ENCODE measurements around the gene MYO3B.
"Not testable (repeated sequence)": the region's sequence is repeated elsewhere in the genome, so short reads cannot be mapped to it uniquely, and the experiment has no call there.

The MYO3B gene

DNA sequence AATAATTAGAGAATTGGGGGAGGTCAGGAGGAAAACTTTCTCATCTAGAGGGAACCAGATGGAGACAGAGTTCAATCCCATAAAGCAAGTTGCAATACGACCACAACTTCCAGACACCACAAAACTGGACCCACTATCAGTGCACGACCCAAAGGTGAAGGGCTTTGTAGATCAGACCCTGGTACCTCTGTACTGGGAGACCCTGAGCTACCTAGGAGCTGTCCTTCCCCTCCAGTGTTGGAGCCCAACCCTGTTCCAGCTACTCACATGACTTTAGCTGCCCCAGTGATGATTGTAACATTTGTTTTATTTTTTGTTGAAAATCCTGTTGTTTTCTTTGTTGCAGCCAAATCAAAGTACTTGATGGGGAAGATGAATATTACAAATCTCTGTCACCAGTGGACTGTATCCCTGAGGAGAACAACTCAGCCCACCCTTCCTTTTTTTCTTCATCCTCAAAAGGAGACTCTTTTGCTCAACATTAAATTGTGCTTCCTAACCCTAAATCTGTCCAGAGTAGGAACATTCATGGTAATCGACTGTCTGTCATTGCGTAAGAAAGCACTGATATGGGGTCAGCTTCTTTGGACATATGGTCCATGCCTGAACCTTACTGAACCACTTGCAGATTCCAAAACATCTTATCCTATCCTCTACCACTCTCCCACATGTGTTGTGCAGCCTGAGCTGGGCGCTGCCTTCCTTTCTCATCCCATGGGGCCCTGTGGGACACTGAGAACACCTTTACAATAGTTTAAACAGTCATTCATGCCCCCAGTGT is 474.9 kb downstream of the MYO3B start:
- no peak for DNase-seq

DNA sequence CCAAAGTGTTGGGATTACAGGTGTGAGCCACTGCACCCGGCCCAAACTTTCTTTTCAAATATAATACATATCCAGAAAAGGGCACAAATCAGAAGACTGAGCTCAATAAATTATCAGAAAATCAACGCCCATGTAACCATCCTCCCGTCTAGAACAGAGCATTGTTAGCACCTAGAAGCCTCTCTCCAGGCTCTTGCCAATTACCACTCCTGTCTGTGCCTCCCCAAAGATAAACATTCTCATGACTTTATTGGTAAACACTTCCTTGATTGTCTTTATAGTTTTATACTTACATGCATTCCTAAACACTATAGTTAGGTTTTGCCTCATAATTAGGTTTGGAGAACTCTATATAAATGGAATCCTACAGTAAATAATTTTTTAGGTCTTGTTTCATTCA is 478.7 kb downstream of the MYO3B start:
- DNase-seq = no peak

DNA sequence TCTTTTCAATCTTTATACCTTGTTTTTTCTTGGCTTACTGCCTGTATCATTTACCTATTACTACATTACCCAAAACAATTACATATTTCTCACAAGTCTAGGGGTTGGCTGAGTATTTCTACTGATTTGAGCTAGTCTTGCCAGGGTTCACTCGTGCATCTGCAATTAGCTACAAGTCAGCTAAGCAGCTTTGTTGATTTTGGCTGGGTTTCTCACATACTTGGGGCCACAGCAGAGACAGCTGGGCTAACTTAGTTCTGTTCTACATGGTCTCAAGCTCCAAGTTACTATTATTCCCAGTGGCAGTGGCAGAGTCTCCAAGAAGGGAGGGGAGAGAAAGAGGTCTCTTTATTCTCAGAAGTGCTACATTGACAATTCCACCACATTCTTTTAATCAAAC is 482.5 kb downstream of the MYO3B start:
- no peak for DNase-seq

DNA sequence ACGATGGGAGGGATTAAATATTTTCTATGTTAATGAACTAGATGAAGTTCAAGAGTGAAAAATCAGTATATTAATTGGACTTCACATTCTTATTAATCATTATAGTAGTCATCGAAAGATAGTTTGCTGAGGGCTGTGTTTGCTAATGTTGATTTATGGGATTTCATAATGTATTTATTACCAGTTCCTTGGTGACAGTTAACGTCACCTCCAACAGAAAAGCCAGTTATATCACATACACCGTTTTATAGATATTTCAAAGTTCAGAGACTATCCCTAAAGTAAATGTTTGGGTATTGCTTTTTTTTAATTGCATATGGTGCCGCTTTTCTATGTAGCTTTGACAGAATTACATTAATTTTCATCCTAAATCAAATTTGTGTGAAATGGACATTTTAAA is 487.8 kb downstream of the MYO3B start:
- DNase-seq = no peak

DNA sequence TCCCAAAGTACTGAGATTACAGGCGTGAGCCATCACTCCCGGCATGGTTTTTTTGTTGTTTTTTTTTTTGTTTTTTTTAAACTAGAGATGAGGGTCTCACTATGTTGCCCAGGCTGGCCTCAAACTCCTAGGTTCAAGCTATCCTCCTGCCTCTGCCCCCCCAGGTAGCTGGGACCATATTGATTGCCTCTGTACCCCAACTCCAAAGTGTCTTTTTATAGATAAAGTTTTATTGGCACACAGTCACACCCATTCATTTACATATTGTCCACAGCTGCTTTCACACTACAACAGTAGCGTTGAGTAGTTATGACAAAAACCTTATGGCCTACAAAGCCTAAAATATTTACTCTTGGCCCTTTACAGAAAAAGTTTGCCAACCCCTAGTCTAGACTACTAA is 492.0 kb downstream of the MYO3B start:
- DNase-seq = no peak

DNA sequence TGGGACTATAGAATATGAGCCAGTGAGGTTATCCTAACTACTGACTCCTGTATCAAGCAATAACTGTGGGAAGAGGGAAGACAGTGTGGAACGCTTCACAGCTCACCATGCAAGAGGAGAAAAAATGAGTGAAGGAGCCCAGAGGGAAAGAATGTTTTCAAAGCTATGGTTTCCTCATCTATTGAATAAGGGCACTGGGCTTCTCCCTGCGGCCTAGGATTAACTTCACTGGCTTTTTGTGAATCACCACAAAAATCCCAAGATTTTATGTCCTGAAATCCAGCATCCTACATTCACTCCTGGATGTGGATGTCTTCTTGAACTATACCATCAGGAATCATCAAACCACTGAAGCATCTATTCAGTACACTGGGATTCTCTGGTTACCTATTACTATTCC is 492.7 kb downstream of the MYO3B start:
- no peak for DNase-seq

DNA sequence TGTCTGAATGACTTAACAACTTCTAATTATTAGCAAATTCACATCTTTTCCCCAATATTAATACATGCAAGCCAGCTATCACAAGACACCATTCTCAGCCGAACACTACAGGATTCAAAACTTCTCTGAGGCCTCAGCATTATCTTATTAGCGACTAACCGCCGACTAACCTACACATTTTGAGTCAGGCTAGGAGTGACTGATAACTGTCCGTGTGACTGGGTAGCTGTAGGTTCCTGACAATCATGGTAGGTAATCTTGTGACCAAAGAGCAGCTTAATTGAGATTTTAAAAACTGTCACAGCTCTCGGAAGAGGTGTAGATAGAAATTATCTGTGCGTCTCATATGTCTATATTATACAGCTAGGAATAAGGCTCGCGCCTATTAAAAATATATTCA is 493.1 kb downstream of the MYO3B start:
- DNase-seq = no peak

DNA sequence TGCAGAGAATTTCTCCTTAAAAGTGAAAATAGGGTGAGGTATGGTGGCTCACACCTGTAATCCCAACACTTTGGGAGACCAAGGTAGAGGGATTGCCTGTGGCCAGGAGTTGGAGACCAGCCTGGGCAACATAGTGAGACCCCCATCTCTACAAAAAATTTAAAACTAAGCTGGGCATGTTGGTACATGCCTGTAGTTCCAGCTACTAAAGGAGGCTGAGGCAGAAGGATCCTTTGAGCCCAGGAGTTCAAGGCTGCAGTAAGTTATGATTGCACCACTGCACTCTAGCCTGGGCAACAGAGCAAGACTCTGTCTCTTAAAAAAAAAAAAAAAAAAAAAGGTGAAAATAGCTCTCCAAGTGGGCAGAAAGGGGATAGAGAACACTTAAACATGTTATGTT is 496.3 kb downstream of the MYO3B start:
- not testable (repeated sequence) for DNase-seq

DNA sequence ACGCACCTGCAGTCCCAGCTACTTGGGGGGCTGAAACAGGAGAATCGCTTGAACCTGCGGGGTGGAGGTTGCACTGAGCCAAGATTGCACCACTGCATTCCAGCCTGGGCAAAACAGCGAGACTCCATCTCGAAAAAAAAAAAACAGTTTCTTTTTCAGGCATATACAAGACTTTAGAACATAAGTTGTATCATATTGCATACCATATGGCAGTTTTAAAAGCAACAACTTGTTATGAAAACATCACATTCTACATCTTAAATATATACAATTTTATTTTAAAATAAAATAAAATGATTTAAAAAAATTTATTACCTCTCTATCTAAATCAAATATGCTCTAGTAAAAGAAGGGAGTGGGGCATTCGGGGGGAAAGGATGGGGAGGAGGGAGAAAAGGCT is 497.8 kb downstream of the MYO3B start:
- no peak for DNase-seq

DNA sequence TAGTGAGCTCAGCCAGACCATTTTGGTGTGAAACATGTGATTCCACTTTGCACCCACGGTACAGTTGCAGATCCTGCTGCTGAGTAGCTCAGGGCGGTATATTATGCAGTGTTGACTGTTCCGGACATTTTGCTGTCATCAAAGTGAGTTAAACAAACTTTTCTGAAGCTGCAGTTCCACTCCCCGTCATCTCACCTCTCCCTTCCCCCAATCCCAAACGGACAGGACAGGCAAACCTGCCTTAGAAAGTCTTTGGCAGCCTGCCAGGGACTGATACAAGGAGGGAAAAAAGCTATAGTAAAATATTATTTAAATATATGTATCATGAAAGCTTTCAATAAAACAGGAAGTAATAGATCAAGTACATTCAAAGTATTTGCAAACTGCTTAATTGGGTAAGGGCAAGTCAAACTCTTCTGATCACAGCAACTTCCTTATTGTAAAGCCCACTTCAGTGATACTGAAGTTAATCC is 501.7 kb downstream of the MYO3B start:
- no peak for DNase-seq

DNA sequence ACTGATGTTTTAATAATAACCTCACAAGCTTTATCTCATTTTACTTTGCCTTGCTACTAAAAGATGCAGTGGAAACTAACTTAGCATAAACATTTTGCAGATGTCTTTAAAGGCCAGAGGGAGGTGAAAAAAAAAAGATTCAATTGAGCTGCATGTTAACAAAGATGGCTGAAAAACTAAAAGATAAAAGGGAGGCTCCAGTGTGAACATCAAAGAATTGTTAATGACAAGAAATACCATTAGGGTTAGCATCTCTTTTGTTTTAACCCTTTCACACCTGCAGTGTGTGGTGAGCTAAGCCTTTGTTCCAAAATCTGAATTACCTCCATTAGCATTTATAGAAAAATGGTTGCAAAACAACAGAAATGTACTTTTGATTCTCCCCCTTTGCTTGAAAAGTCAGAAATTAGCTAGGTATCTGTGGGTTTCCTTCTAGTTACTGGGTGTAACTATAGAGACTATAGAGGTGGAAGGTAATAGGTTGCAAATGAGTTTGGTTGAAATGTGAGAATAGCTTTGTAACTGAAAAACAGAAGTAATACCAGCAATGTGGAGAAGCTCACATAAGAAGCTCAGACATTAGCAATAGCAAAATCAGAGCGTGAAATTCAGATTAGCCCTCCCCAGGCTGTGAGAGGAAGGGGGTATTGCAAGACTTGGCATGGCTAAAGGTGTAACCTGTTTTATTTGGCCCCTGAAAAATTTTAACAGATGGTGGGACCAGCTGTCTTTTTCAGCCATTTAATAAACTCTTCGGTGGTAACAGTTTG is 502.4 kb downstream of the MYO3B start:
- no peak for DNase-seq

DNA sequence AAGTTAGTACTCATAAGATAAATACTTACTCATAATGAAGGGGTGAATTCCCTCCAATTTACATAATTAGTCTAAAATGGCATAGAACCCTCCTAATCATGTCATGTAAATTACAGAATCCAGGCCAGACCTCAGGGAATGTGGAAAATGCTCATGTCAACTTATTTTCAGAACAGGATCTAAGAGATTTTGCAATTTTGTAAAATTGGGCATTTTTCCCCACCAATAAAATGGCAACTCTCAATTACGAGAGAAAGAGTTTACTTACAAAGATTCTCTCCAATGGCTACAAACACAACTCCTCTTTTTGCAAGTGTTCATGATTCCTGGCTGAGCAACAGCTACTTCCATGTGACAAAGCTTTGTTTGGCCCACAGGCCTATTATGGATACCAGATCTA is 503.4 kb downstream of the MYO3B start:
- DNase-seq = no peak

DNA sequence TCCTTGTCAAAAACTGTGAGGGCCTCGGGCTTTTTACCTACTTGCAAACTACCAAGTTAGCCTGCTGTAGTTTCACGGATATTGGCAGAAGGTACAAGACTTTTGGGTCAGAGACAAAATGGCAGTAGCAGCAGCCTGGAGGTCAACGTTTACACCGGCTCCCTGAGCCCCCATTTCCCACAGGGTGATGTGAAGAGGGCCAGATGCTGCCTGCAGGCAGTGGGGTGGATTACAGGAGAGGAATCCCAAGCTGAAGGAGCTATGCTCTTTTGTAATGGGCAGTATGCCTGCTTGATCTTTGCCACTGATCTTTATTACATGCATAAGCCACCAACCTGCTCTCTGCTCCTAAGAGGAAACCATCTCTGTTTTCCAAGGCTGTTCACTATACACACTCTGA is 507.6 kb downstream of the MYO3B start:
- no peak for DNase-seq

DNA sequence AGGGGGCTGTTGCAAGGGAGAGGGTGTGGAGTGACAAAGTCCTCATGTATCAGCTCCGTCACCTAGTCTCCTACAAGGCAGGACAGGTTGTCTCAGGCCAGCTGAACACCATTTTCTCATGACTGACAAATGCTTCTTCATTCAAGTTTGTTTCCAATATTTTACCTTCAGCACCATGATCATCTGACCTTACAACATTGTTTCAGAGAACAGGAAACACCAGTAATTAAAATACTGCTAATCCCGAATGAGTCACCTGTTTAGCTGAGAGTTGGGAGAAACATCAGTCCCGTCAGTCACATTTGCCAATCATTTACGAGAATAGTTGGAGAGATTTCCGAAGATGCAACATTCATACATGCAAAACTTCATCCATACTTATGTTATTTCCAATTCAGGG is 511.5 kb downstream of the MYO3B start:
- no peak for DNase-seq

DNA sequence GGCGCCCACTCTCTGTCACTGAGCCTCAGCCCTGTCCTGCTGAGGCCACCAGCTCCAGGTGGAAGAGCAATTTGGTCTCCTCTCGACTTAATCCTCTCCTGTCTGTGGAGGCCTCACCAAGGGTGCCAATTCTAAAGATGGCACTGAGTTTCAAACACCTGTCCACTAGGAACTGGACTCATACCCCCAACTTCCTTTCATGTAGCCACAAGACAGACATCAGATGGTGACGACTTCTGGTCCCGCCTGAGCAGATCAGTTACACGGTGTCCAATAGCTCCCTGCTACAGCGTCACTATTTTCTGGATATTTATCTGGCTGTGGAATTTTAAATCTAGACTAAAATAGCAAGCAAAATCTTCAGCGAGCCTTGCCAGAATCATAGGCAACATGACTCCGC is 512.7 kb downstream of the MYO3B start:
- DNase-seq = no peak

DNA sequence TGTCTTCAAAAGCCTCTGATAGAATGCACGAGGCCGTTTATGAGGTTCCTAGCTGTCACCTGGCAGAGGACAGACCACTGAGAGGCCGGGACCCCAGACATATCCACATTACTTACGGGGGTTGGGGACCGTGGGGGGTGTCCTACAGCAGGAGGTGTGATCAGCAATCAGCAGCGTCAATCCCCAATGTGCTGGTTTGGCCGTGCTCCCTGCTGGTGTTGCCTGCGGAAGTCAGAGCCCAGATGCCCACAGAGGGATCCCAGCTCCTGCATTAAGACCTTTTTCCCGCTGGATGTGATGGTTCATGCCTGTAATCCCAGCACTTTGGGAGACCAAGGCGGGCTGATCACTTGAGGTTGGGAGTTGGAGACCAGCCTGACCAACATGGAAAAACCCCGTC is 516.4 kb downstream of the MYO3B start:
- DNase-seq = no peak

DNA sequence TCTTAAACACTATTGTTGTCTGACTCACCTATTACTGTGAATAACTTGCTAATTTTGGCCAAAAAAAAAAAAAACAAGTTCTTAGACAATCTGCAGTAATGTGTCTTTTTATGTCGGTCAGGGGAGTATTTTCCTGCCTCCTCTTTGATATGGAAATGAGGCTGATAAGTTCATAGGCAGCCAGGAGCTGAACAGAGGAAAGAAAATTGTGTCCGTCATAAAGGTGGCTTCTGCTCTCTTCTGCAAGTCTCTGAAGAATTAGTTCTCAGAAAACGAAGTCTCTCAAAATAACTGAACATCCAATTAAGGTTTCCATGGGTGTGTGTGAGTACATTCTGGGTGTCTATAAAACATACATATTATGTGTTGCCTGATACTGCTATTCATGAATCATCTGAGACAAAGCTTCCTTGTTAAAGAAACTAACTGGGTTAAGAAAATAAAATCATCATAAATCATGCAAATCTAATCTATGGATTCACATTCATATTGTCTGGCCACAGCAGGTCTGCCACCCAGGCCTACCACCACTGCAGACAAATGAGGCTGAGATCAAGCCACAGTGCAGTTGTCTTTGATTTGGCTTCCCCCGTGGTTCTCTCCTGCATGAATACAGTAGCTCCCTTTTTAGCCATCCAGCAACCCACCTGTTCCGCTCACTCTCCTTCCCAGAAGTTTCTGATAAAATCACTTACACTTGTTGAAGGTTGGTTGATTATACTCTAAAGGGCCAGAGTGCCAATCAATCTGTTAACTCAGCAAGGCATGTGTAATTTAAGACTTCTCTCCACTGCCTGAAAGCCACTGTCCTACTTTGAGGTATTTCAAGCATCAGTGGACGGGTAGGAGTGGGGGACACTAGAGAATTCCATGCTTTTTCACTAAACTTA is 517.8 kb downstream of the MYO3B start:
- no peak for DNase-seq

DNA sequence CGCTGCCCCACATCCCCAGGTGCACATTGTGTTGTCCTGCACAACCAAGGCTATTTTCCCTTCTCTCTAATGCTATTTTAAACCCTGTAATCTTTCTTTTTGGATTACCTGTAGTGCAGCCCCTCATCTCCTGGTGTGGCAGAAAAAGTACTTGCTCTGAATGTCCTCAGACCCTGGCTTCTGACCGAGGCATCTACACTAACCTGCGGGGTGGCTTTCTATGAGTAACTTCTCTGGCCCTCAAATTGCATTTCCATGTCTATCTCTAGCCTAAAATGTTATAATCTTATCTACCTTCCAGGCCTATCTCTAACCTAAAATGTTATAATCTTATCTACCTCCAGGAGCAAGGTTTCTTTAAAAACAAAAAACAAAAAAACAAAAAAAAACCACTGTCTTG is 519.0 kb downstream of the MYO3B start:
- no peak for DNase-seq

DNA sequence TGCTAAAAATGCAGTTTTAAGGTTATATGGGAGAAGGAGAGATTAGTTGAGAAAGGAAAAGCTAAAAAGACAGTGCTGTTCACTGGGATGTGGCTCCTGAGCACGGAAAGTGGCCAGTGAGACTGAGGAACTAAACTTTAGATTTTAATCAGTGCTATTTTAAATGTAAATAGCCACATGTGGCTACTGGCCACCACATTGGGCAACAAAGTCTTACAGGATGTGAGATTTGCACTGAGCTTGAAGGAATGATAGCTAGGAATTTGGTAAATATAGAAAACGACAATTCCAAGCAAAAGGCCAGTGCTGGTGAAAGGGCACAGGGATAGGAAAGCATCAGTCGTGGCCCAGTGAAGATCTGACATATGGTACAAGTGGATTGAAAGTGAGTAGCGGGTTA is 523.1 kb downstream of the MYO3B start:
- DNase-seq = no peak

DNA sequence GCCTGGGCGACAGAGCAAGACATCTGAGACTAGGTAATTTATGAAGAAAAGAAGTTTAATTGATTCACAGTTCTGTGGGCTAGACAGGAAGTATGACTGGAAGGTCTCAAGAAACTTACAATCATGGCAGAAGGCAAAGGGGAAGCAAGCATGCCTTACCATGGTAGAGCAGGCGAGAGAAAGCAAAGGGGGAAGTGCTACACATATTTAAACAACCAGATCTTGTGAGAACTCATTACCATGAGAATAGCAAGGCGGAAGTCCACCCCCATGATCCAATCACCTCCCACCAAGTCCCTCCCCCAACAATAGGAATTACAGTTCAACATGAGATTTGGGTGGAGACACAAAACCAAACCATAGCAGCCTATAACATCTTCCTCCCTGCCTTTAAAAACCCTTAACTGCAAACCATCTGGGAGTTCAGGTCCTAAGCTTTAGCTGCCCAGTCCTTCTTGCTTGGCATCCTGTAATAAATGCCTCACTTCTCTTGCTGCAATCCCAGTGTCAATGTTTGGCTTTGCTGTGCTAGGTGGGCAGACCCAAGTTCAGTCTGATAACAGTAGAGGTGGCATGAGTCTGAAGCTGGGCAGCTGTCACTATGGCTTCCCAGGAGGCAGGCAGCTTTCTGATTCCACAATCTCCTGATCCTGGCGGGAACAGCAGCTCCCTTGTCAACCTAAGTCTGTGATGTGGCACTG is 526.0 kb downstream of the MYO3B start:
- no peak for DNase-seq

All from stimulated activated naive CD4-positive, alpha-beta T cell (primary cell).